ENCODE data around the gene KNL1.

DNA sequence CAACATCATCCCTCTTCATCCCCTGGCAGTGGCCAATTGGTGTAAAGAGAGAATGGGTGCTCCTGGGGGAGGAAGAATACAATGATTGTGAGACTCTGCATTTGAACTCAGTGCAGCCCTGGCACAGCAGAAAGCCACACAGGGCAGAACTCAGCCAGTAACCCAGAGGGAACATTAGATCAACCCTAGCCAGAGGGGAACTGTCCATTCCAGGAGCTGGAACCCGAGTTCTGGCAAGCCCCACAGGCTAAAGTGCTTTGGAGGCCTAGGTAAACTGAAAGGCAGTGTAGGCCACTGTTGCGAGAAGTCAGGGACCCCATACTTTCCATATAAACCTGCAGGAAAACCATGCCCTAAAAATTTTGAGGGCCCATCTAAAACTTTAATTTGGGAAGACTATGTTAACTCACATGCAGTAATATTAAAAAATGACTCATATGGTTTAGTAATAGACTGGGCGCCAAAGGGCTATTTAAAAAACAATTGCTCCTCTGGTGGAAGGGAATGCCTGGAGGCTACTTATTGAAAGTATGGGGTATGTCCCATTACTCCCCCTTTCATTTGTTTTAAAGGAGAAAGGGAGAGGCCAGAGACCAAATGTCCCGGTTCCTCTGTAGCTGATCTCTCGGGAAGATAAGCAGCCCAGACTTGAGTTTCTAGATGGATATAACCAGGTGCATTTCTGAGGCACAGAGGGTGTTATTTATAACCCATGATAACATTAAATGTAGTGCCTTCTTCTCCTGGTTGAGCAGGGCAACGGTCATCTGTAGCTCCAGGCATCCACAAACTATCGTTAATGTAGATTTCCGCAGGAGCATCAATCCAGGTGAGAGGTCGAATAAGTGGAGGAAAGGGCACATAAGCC lies 95.1 kb downstream of the KNL1 start:
- TF ChIP-seq EZH2 (IDR thresholded peaks at IDR 0.05; ENCODE audit: low read length, missing control alignments), result no peak
- TF ChIP-seq, protein P1, sequence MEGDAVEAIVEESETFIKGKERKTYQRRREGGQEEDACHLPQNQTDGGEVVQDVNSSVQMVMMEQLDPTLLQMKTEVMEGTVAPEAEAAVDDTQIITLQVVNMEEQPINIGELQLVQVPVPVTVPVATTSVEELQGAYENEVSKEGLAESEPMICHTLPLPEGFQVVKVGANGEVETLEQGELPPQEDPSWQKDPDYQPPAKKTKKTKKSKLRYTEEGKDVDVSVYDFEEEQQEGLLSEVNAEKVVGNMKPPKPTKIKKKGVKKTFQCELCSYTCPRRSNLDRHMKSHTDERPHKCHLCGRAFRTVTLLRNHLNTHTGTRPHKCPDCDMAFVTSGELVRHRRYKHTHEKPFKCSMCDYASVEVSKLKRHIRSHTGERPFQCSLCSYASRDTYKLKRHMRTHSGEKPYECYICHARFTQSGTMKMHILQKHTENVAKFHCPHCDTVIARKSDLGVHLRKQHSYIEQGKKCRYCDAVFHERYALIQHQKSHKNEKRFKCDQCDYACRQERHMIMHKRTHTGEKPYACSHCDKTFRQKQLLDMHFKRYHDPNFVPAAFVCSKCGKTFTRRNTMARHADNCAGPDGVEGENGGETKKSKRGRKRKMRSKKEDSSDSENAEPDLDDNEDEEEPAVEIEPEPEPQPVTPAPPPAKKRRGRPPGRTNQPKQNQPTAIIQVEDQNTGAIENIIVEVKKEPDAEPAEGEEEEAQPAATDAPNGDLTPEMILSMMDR (conservative IDR thresholded peaks at IDR 0.05 in 1 of 2, IDR thresholded peaks at IDR 0.05 in 1 of 2; ENCODE audit: low read depth in 1 of 2, low read length in 2 of 2), result no peak
